GM12874 (cell line): Measurements from ENCODE around the gene TRIM49C.
"Not testable (repeated sequence)": the region's sequence is repeated elsewhere in the genome, so short reads cannot be mapped to it uniquely, and the experiment has no call there.

ENCODE experiments used
- CTCF ChIP-seq: IDR thresholded peaks from 2 replicates; pipeline ENCODE4 v1.5.1; 2011; ENCODE audit warnings: low read depth, mild to moderate bottlenecking, control low read depth, low read length, moderate library complexity; ENCODE audit not compliant: insufficient read depth

The TRIM49C gene

GRCh38 chr11:90030806-90031205 is at the start of gene TRIM49C:
Gene TRIM49C, plus strand, starts transcription at chr11:90031106. Its CDS starts 4,106 bp downstream, at chr11:90035212.
- not testable (repeated sequence) for TF ChIP-seq CTCF

GRCh38 chr11:90085650-90086049 is 54.7 kb downstream of the TRIM49C start, which contains the start of gene UBTFL1:
Gene UBTFL1, plus strand, starts transcription at chr11:90085950. Its CDS starts 0 bp downstream, at chr11:90085950.
- not testable (repeated sequence) for TF ChIP-seq CTCF
